Smooth muscle cell of the pulmonary artery (primary cell): ENCODE measurements around the gene MAST1. TPM values are rescaled to one million over a fixed set of nuclear protein-coding genes. Genes with fewer than 3 reads are reported as not detected.

Experiments used
- total RNA-seq: library from RNA; depleted of rRNA; stranded (reverse); fragments of >200 nt; gene quantifications from 2 replicates; pipeline ENCODE4 v1.2.3, GENCODE V29; 2014

MAST1 gene
- total RNA-seq = 0.07 and 0.36 TPM in 2 replicates

GRCh38 chr19:12838182-12838885, at the start of gene MAST1:
Gene MAST1, plus strand, starts transcription at chr19:12838515. Its CDS starts 58 bp downstream, at chr19:12838573.

GRCh38 chr19:12791345-12792050, 46.8 kb upstream of the MAST1 start, which contains the start of gene JUNB:
Gene JUNB, plus strand, starts transcription at chr19:12791486. Its CDS starts 286 bp downstream, at chr19:12791772.

GRCh38 chr19:12801466-12802266, 36.6 kb upstream of the MAST1 start, which contains the start of the genes PRDX2 and THSD8:
Gene PRDX2, minus strand, starts transcription at chr19:12801800. Its CDS starts 539 bp downstream, at chr19:12801261.
Gene THSD8, plus strand, starts transcription at chr19:12802069. Its CDS starts 3 bp downstream, at chr19:12802072.

DNA sequence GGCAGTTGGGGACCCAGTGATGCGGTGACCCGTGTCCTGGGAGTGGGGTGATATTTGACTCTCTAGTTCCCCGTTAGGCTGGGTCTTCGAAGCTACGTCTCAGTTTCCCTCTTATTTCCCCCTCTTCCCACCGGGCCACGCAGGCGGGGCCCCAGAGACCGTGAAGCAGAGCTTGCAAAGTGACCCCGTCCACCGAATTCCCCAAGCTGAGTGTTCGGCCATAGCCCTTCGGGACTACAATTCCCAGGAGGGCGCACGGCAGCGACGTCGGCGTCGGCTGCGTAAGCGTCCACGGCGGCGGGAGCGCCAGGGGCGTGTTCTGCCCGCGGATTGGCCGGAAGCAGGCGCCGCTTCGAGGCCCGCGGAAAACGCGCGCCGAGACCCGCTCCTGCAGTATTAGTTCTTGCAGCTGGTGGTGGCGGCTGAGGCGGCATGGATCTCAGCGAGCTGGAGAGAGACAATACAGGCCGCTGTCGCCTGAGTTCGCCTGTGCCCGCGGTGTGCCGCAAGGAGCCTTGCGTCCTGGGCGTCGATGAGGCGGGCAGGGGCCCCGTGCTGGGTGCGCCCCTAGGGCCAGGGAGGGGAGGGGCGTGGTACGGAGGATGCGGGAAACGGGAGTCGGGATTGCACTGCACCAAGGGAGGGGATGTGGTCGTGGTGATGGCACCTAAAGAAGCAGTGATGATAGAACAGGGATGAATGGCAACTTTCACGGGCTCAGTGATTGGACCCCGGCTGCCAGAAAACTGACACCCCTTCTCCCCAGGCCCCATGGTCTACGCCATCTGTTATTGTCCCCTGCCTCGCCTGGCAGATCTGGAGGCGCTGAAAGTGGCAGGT, 31.9 kb upstream of the MAST1 start, which contains the start of gene RNASEH2A:
Gene RNASEH2A (plus strand): TSS at position 343 of the 840 bp plus-strand sequence. CDS start 90 bp downstream, at position 433.

GRCh38 chr19:12834566-12834943, 3.8 kb upstream of the MAST1 start, which contains the start of gene RTBDN:
Gene RTBDN, minus strand, starts transcription at chr19:12834579. Its CDS starts 4,600 bp downstream, at chr19:12829979.

DNA sequence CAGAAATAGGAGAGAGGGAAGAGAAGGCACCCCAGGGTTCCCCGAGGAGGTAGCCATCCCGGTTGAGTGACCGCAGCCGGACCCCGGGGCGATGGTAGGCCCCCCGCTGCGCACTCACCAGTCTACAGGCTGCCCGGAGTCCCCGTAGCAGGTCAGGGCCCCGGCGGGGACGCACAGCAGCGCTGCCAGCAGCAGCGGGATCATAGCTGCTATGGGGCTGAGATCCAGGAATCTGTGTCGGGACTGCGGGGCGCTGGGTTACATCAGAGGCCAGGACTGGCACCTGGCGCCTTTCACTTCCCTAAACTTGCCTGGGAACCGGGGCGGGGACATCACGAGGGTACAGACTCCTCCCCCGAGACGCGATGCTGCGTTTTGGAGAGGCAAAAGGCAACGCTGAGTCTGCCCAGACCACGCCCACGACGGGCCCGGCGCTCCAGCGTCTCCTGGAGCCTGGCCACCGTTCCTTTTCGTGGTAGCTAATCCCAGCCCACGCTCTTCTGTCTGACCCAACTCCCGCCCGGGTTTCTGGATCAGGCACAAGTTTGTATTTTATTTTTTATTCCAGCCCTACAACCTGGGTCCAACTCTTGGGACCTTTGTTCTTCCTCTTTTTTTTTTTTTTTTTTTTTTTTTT, 43.0 kb downstream of the MAST1 start, which contains the start of gene DNASE2:
Gene DNASE2 (minus strand): TSS at position 278 of the 637 bp plus-strand sequence. CDS start 74 bp downstream, at position 204.

DNA sequence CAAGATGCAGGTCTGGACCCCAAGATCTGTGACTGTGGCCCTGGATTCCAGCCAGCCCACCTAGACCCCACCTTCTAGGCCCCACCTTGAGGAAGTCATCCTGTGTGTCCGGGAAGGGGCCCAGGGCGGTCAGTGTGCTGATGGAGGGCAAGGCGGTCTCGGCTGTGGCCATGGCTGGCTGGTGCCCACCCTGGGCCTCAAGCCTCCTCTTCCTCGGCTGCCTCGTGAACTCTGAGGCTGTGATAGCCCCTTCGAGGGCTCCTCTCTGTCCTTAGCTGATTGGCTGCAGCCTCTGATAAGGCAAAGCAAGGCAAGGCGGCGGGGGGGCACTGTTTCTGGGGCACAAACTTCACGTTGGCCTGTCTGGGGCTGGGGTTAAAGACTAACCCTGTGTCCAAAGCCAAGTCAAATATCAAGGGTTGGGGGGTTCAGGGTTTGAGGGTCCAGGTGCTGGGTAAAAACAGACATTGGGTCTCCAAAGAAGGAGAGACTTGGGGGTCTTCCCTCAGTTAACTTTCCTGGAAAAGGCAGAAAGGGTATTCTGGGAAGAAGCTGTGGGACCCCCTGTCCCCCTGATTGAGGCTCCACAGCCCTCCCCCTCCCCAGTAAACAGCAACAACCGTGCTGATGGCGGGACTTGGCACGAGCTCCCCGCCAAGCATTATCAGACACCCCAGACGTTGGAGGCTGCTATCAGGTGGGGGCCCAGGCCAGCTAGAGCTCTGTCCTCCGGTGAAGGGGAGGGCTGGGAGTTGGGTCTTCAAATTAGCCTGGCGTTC, 48.8 kb downstream of the MAST1 start, which contains the start of gene KLF1:
Gene KLF1 (minus strand): TSS at position 233 of the 779 bp plus-strand sequence. CDS start 61 bp downstream, at position 172.

DNA sequence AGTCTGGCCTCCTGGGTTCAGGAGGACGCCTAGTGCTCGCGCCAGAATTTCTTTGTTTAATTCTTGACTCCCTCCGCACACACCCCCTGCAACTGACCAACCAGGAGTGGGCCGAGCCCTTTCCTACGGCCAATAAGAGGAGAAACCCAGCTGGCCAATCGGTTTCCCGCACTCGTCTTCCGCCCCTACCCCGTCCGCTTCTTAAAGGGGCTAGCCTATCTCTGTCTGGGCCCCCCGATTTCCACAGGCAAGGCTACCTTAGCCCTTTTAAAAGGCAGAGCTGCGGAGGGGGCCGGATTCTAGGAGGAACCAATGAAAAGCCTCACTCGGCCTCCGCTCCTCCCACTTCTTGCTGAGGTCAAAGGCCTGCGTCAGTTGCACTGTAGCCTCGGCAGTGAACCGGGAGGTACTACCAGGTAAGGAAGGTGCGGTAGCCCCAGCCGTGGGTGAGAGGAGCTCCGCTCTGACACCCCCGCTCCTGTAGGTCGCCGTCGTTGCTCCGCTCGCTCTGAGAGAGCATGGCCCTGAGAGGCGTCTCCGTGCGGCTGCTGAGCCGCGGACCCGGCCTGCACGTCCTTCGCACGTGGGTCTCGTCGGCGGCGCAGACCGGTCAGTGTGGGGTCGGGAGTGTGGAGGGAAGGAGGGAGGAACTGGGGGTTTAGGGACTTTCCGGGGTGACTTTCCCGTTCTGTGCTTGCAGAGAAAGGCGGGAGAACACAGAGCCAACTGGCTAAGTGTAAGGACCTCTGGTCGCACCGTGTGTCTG, 52.7 kb downstream of the MAST1 start, which contains the start of gene GCDH:
Gene GCDH (plus strand): TSS at position 374 of the 766 bp plus-strand sequence. CDS start 145 bp downstream, at position 519.

Other genes with a start within 250 kb of the MAST1 start
- 7.3 and 9.6 TPM in 2 replicates for gene ZNF490, start 227.7 kb upstream of the MAST1 start, total RNA-seq
- 13.7 and 15.4 TPM in 2 replicates for gene ZNF791, start 227.6 kb upstream of the MAST1 start, total RNA-seq
- gene MAN2B1, start 171.8 kb upstream of the MAST1 start, total RNA-seq = 60.0 and 60.9 TPM in 2 replicates
- 8.8 and 9.8 TPM in 2 replicates for gene WDR83, start 171.7 kb upstream of the MAST1 start, total RNA-seq
- 58.8 and 66.5 TPM in 2 replicates for gene DHPS, start 156.6 kb upstream of the MAST1 start, total RNA-seq
- gene GNG14, start 150.5 kb upstream of the MAST1 start, total RNA-seq = not detected in 2 replicates
- gene FBXW9, start 141.9 kb upstream of the MAST1 start, total RNA-seq = 5.5 and 6.4 TPM in 2 replicates
- 50.6 and 71.6 TPM in 2 replicates for gene TNPO2, start 114.6 kb upstream of the MAST1 start, total RNA-seq
- 78.1 and 93.8 TPM in 2 replicates for gene TRIR, start 103.8 kb upstream of the MAST1 start, total RNA-seq
- gene GET3, start 101.0 kb upstream of the MAST1 start, total RNA-seq = 61.8 and 67.5 TPM in 2 replicates
- gene BEST2, start 86.7 kb upstream of the MAST1 start, total RNA-seq = not detected in 2 replicates
- 18.5 and 26.7 TPM in 2 replicates for gene HOOK2, start 63.0 kb upstream of the MAST1 start, total RNA-seq
- gene JUNB, start 47.0 kb upstream of the MAST1 start, total RNA-seq = 77.3 and 101 TPM in 2 replicates
- 188 and 217 TPM in 2 replicates for gene PRDX2, start 36.7 kb upstream of the MAST1 start, total RNA-seq
- 0.13 TPM in 1 of 2 replicates, not detected in the other for gene THSD8, start 36.4 kb upstream of the MAST1 start, total RNA-seq
- 8.8 and 9.9 TPM in 2 replicates for gene RNASEH2A, start 31.9 kb upstream of the MAST1 start, total RNA-seq
- gene RTBDN, start 3.9 kb upstream of the MAST1 start, total RNA-seq = not detected in 2 replicates
- 40.5 and 57.0 TPM in 2 replicates for gene DNASE2, start 42.9 kb downstream of the MAST1 start, total RNA-seq
- not detected in 2 replicates for gene KLF1, start 48.7 kb downstream of the MAST1 start, total RNA-seq
- 16.0 and 23.4 TPM in 2 replicates for gene GCDH, start 52.6 kb downstream of the MAST1 start, total RNA-seq
- 0.07 and 0.23 TPM in 2 replicates for gene SYCE2, start 80.8 kb downstream of the MAST1 start, total RNA-seq
- 71.0 and 86.5 TPM in 2 replicates for gene FARSA, start 95.2 kb downstream of the MAST1 start, total RNA-seq
- 1,777 and 1,839 TPM in 2 replicates for gene CALR, start 100.1 kb downstream of the MAST1 start, total RNA-seq
- 108 and 160 TPM in 2 replicates for gene RAD23A, start 107.3 kb downstream of the MAST1 start, total RNA-seq
- 9.5 and 12.9 TPM in 2 replicates for gene GADD45GIP1, start 118.7 kb downstream of the MAST1 start, total RNA-seq
- gene DAND5, start 131.1 kb downstream of the MAST1 start, total RNA-seq = 0.07 and 0.13 TPM in 2 replicates
- gene NFIX, start 157.0 kb downstream of the MAST1 start, total RNA-seq = 125 and 151 TPM in 2 replicates